GM19468 (cell line): ENCODE data around the gene BMPR1B.
"Not testable (repeated sequence)": the region's sequence is repeated elsewhere in the genome, so short reads cannot be mapped to it uniquely, and the experiment has no call there.

Experiments
- ATAC-seq: cut with Tn5 transposase; IDR thresholded peaks from one replicate; pipeline ENCODE4 v1.9.1; 2021; ENCODE audit warnings: mild to moderate bottlenecking, moderate library complexity, moderate number of reproducible peaks; ENCODE audit not compliant: unreplicated experiment; ENCODE audit errors: extremely low read depth

The BMPR1B gene

DNA sequence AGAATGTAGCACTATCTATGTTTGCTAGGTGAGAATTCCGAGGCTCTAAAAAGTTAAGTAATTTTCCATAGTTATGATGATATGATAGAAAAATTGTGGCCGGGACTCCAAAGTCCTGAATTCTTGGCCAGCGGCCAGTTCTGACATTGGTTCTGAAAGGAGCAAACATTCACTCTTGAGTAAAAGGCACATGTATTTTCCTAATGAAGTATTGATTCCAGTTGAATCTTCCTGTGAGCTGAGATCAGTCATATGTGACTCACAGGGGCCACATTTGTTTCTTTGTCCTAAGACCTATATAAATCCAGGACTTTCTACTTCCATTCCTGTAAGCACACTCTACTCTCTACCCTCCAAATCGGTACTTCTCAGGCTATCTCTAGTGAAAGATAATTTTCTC, 349.9 kb downstream of the BMPR1B start:
- ATAC-seq = no peak

DNA sequence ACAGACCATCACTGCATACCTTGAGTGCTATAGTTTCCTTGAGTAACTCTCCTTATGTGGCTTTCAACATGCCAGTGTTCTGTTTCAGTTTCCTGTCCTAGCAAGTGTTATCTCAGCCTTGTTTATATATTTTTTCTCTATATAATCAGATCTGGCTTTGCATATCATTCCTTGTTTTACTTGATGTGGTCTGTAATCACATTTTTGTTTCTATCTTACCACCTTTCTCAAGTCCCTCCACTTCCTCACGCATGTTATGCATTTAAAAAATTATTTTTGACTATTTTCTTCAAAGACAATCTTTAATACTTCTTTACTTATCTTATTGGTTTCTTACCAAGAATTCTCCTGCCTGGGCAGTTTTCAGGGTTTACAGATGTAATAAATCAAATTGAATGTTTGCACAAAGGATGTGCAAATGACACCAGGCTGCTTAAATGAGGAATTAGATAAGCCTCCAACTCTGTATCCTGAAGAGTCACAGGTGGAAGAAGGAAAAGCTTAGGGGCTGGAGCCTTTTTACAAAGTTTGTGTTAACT, 351.2 kb downstream of the BMPR1B start:
- ATAC-seq = no peak

DNA sequence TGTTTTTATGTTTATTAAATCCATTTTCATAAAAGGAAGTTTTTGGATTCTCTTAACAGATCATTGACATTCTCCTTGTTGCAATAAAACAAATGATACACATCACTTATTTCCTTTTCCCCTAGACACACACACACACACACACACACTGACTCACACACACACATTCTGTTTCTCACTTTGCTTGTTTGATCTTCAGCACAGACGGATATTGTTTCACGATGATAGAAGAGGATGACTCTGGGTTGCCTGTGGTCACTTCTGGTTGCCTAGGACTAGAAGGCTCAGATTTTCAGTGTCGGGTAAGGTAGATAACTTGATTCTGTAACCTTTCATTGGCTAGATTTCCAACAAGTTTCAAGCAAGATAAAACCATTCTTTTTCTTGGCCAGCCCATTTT, 356.8 kb downstream of the BMPR1B start:
- ATAC-seq = no peak

DNA sequence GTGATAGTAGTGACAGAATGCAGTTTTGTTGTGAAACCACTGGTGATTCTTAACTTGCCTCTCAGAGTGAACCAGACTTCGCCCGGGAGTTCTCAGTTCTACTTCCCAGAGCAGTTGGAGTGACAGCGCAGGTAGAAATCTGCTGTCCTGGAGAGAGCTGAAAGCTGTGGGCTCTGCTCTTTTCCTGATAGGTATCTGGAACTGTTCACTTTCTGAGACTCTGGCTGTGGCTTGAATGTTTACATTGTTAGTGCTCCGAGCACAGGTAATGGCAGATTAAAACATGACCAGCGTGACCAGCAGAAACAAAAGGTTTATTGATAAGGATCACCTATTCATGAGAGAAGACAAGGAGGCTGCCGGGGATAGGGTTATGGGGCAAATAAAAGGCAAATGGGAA, 360.7 kb downstream of the BMPR1B start:
- no peak for ATAC-seq

DNA sequence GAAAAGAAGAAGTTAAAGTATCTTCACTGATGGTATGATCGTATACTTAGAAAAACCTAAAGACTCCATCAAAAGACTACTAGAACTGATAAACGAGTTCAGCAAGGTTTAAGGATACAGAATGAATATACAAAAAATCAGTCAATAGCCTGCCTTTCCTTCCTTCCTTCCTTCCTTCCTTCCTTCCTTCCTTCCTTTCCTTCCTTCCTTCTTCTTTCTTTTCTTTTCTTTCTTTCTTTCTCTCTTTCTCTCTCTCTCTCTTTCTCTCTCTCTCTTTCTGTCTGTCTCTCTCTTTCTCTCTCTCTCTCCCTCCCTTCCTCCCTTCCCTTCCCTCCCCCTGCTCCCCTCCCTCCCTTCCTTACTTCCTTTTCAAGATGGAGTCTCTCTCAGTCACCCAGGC, 362.7 kb downstream of the BMPR1B start:
- ATAC-seq = no peak

DNA sequence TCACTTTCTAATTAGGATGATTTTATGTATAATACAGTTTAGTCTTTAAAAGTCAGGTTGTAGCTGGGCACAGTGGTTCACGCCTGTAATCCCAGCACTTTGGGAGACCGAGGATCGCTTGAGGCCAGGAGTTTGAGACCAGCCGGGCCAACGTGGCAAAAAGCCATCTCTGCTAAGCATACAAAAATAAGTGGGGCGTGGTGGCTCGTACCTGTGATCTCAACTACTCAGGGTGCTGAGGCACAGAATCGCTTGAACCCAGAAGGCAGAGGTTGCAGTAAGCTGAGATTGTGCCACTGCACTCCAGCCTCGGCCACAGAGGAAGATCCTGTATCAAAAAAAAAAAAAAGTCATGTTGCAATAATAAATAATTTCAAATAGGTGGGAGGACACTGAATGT, 364.2 kb downstream of the BMPR1B start:
- no peak for ATAC-seq

DNA sequence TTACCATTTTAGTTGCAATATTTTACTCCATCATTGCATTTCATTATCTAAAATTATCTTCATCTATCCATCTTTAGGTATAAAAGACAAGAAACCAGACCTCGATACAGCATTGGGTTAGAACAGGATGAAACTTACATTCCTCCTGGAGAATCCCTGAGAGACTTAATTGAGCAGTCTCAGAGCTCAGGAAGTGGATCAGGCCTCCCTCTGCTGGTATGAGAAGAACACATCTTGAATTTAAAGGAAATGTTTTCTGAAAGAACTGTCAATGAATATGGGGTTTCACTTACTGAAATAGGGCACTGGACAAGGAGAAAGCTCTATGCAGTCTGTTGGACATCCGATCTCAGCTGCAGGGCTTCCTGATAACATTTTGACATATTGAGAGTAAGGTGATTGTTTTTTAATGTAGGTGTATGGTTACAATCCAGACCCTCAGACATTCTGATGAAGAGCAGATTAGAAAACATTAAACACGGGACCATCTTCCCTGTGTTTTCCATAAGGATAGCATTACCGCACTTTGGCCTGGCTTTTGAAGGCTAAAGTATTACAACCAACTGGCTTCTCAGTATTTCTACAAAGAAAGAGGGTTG, 367.2 kb downstream of the BMPR1B start:
- ATAC-seq = no peak

DNA sequence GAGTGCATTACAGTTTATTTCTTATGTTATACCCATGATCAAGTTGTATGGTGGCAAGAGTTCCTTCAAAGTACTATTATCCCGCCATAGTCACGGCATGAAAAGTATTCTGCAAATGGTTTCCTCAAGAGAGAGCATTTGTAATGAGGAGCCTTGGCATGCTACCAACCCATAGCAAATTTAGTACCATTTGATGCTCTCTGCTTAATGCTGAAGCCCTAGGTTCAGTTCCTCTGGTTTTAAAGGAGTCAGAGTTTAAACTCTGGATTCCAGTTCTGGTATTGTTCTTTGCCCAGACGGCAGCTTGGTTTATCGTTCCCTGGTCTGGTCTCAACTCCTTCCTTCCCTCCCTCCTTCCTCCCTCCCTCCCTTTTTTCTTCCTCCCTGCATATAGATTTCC, 371.3 kb downstream of the BMPR1B start:
- no peak for ATAC-seq

DNA sequence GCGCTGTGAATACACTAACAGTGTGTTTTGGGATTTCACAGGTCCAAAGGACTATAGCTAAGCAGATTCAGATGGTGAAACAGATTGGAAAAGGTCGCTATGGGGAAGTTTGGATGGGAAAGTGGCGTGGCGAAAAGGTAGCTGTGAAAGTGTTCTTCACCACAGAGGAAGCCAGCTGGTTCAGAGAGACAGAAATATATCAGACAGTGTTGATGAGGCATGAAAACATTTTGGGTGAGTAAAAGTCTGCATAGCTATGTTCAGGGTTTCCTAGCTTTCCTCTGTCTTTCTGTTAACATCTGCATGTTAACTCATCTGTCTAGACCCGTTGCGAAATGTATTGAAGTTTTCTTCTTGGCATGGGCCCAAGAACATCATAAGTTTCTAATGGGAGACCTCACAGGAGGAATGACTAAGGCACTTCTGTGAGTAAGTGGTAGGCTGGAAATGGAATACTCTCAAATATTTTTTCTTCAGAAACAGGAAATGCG, 372.1 kb downstream of the BMPR1B start:
- no peak for ATAC-seq

DNA sequence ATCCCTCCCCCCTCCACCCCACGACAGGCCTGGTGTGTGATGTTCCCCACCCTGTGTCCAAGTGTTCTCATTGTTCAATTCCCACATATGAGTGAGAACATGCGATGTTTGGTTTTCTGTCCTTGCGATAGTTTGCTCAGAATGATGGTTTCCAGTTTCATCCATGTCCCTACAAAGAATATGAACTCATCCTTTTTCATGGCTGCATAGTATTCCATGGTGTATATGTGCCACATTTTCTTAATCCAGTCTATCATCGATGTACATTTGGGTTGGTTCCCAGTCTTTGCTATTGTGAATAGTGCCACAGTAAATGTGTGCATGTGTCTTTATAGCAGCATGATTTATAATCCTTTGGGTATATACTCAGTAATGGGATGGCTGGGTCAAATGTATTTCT, 376.3 kb downstream of the BMPR1B start:
- not testable (repeated sequence) for ATAC-seq

DNA sequence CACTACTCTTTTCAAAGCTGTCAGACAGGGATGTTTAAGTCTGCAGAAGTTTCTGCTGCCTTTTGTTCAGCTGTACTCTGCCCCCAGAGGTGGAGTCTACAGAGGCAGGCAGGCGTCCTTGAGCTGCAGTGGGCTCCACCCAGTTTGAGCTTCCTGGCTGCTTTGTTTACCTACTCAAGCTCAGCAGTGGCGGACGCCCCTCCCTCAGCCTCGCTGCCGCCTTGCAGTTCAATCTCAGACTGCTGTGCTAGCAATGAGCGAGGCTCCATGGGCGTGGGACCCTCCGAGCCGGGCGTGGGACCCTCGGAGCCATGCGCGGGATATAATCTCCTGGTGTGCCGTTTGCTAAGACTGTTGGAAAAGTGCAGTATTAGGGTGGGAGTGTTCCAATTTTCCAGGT, 381.7 kb downstream of the BMPR1B start:
- ATAC-seq = not testable (repeated sequence)

DNA sequence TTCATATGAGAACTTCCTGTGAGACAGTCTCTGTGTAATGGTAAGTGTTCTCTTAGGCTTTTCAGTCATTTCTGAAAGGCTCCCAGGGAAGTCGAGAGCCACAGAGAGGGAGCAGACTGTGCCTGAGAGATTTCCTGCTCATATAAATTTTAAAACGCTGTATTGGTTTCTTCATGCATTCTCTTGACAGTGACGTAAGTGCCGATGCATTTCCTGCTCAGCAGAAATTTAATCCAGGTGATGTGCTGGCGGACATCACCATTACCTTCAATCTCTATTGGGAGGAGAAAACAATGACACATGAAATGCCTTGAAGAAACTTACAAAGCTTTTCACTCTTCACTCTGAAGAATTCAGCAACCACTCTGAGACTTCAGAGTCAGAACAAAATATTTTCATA, 383.6 kb downstream of the BMPR1B start:
- no peak for ATAC-seq

DNA sequence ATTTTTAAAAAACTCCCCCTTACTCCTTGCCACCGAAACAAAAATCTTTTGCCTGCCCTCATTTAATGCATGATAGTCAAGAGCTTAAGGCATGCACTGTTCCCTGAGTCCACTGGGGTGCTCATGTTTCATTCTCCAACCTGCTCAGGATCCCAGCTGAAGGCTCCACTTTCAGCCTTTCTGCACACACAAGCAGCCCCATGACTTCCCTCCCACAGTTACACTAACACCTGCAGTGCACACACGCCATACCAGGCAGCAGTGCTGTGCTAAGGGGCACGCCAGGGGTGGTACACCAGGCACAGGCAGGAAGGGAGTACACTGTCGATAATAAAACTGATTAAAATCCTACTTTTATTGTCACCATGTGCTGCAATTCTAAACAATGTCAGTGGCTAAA, 385.2 kb downstream of the BMPR1B start:
- no peak for ATAC-seq

DNA sequence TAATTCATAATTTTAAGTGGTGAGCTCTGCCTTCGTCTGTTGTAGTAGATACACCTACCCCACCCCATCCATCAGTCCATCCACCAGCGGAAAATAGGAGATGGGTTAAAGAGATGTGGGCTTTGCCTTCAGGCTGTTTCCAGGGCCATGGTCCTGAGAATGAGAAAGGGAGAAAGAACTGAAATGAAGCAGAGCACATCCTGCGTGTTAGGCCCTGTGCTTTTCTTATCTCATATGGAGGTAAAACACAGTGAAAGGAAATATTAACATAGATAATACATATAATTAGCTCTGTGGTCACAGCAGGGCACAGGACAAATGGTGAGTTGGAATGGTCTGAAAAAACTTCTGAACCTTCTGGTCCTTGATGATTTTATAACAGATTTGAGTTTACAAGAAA, 393.5 kb downstream of the BMPR1B start:
- no peak for ATAC-seq

DNA sequence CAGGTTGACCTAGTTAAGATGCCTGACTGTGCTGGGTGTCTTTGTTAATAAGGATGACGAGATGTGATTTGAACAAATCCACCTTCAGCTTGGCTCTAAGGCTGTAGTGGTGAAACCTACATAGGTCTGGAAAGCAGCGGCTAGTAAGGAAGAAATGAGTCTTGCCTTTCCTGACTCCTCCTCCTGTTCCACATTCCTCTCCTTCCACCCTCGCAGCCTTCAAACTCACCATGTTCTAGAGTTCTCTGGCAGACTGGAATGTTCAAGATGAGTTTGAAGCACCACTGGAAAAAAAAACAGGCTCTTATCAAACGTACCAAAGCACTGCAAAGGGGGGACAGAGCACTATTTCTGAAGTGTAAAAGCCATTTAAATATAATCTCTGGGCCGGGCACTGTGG, 395.4 kb downstream of the BMPR1B start:
- no peak for ATAC-seq

DNA sequence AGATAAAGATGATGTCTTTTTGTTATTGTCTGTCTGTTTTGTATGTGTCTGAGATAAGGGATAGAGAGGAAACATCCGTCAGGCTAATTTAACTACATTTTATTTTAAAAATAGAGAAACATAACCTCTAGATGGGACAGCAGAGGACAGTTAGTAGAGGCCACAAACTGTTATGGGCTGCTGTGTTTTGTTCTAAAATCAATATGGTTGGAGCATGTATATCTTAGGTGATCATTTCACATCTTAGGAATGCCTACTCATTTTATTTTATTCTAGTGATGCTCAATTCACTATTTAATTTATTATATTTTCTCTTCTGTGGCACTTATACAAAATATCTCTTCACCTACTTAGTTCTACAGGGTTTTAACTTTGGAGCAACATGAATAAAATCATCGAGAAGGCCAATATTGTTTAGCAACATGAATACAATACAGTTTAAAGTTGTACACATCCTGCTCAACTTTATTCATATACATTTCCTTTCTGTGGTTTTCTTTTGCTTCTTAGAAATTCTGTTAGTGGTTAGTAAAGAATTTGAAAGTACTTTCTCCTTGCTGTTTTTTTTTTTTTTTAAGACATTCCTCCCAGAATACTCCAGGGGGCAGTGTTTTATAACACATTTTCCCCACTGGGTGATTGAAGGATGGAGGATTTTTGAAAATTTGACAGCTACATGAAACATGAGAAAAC, 398.1 kb downstream of the BMPR1B start:
- no peak for ATAC-seq

DNA sequence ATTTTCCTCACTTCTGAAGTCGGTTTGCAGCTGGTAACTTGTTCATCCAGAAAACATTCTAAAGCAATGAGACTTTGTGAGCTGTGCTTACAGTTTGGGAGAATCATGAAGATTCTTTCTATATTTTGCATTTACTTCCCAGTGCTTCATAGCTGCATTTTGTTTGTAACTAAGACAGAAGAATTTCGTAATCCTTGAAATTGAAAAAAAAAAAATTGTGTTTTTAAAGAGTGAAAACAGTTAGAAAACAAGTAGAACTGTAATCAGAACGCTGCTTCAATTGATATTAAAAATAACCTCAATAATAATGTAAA, 398.7 kb downstream of the BMPR1B start:
- no peak for ATAC-seq

DNA sequence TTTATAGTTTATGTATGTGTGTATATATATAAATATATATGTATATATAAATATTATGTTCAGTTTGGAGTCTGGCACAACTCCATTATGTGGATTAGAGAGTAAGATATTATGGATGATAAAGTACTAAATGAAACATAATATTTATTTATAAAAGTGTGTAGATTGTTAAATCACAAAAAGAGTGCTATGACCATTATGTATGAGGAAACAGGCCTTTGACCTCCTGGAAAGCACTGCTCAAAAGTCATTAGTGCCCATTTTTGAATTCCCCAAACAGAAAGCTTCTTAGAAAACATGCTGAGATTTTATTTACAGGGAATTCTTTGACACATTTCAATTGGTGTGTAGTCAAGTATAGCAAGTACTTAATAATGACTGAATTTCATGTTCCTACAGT, 399.8 kb downstream of the BMPR1B start:
- no peak for ATAC-seq

DNA sequence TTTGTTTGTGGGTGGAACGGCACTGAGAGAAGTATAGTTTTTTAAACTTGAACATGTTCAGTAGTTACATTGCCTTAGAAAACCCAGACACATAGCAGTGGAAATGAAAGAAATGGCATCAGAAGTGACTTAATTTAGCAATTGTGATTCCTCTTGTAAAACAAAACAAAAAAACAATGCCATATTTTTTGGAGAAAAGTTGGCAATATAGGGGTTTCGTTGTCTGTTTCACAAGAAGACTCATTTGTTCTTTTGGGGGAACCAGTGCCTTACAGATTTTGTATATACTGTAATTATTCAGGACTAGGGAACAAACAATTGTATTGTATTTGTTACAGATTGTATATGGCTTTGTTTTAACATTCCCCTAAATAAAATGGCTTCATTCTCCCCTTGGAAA, 400.3 kb downstream of the BMPR1B start:
- ATAC-seq = no peak

DNA sequence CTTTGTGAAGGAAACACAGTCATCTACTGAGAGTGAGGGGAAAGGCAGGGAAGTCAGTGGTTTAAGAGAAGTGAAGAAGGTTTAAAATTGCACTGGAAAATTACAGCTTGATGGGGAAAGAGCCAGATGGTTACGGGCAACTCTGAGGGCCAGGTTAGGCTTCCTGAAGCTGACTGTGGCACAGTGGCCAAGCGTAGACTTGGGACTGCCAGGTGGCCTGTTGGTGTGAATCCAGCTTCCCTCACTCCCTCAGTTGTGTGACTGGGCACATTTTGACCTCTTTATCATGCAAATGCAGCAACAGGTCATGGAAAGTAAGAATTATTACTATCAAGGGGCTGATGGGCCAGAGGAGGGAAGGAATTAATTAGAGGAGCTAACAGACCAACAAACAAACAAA, 400.9 kb downstream of the BMPR1B start:
- no peak for ATAC-seq

DNA sequence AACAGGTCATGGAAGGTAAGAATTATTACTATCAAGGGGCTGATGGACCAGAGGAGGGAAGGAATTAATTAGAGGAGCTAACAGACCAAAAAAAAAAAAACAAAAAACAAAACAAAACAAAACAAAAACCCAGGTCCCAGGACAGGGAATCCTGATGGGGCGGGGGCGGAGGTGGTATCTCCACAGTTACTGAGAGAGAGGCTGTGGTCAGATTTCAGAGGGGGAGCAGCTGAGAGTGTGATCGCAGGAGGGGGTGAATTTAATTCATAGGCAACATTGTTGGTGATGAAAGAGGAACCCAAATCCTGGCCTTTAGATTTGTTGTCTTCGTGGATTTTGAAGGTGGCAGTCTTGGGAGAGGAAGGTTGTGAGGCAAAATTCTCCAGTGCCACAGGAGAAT, 401.6 kb downstream of the BMPR1B start:
- ATAC-seq = no peak
